T-cell (primary cell): ENCODE data around the gene PURB. TPM values are rescaled to one million over a fixed set of nuclear protein-coding genes. Genes with fewer than 3 reads are reported as not detected.
"Not testable (repeated sequence)": the region's sequence is repeated elsewhere in the genome, so short reads cannot be mapped to it uniquely, and the experiment has no call there.

ENCODE experiments used
- ATAC-seq, 4 experiments: fragments of 200-7000 bp in 3 of 4; fragments of 150-1000 bp in 1 of 4; cut with Tn5 transposase; replicated peaks in 1 of 4; 1 replicate in 3 of 4; 2 replicates in 1 of 4; pipeline ENCODE4 v1.10.0; 2021; ENCODE audit warnings: moderate library complexity in 3 of 4, mild to moderate bottlenecking in 2 of 4, moderate number of reproducible peaks in 1 of 4
- CTCF ChIA-PET, 2 donors: fragments of 300-600 bp; sonication (Branson Sonifier 250); formaldehyde crosslinking; loops; one replicate each; lab custom pipeline; 2022; ENCODE audit warnings: antibody characterized with exemption in 2 of 2; lab: Charles Lee
- POLR2A ChIA-PET, 2 donors: fragments of 300-600 bp; sonication (Branson Sonifier 250); formaldehyde crosslinking; loops; one replicate each; lab custom pipeline; 2022; ENCODE audit warnings: antibody characterized with exemption in 2 of 2; lab: Charles Lee
- DNase-seq, 35 experiments: peaks; one replicate each; pipeline versions ENCODE4 v3.0.0 to v3.0.0-alpha.2; 2013 to 2023
- H3K27ac ChIP-seq: one replicate; pipeline ENCODE4 v1.5.1; 2013; ENCODE audit warnings: low read length
- H3K27me3 ChIP-seq, 2 experiments: replicated peaks in 1 of 2; 1 replicate in 1 of 2; 2 replicates in 1 of 2; pipeline versions ENCODE4 v1.6.1 to v1.7.0; 2013; ENCODE audit warnings: low read length in 1 of 2, mixed read lengths in 1 of 2; ENCODE audit not compliant: control insufficient read depth in 2 of 2, insufficient read depth in 2 of 2; ENCODE audit errors: extremely low read depth in 1 of 2
- H3K36me3 ChIP-seq, 2 donors: 1 replicate in 1 of 2; 2 replicates in 1 of 2; pipeline versions ENCODE4 v1.6.1 to v1.7.0; 2013; ENCODE audit warnings: low read length in 1 of 2; ENCODE audit not compliant: control insufficient read depth in 2 of 2, insufficient read depth in 1 of 2; ENCODE audit errors: extremely low read depth in 1 of 2
- H3K4me1 ChIP-seq, 2 experiments: 1 replicate in 1 of 2; 2 replicates in 1 of 2; pipeline versions ENCODE4 v1.6.1 to v1.7.0; 2013; ENCODE audit warnings: low read length in 2 of 2, mixed read lengths in 1 of 2; ENCODE audit not compliant: insufficient read depth in 2 of 2, control insufficient read depth in 1 of 2; ENCODE audit errors: extremely low read depth in 1 of 2
- H3K4me3 ChIP-seq, 2 donors: 1 replicate in 1 of 2; 2 replicates in 1 of 2; pipeline versions ENCODE4 v1.5.1 to v1.7.0; 2013; ENCODE audit warnings: mild to moderate bottlenecking in 2 of 2, low read length in 1 of 2, moderate library complexity in 1 of 2; ENCODE audit not compliant: control insufficient read depth in 1 of 2; ENCODE audit errors: extremely low read depth in 1 of 2
- H3K9me3 ChIP-seq: 2 replicates; pipeline ENCODE4 v1.7.0; 2013
- H3K27ac Mint-ChIP-seq, 2 donors: one replicate each; pipeline ENCODE4 v1.8.0; 2020 to 2021; ENCODE audit warnings: mild to moderate bottlenecking in 2 of 2, mixed read lengths in 2 of 2
- H3K27me3 Mint-ChIP-seq, 2 donors: one replicate each; pipeline ENCODE4 v1.8.0; 2021 to 2022; ENCODE audit warnings: mixed read lengths in 2 of 2
- H3K36me3 Mint-ChIP-seq: one replicate; pipeline ENCODE4 v1.8.0; 2021; ENCODE audit warnings: mixed read lengths
- H3K4me1 Mint-ChIP-seq, 3 donors: one replicate each; pipeline ENCODE4 v1.8.0; 2020 to 2022; ENCODE audit warnings: mixed read lengths in 3 of 3, mild to moderate bottlenecking in 1 of 3
- H3K4me3 Mint-ChIP-seq, 3 donors: one replicate each; pipeline ENCODE4 v1.8.0; 2020 to 2022; ENCODE audit warnings: mild to moderate bottlenecking in 3 of 3, mixed read lengths in 3 of 3, moderate library complexity in 3 of 3
- H3K9me3 Mint-ChIP-seq, 3 donors: one replicate each; pipeline ENCODE4 v1.8.0; 2020 to 2022; ENCODE audit warnings: mixed read lengths in 3 of 3
- WGBS: methylation state at CpG from one replicate; pipeline ENCODE4 v1.1.5; 2013; ENCODE audit warnings: missing lambda C conversion rate; ENCODE audit not compliant: insufficient coverage; 5-methylcytosine and 5-hydroxymethylcytosine counted together
- total RNA-seq, 35 experiments: library from RNA in 6 of 35; stranded (reverse) in 6 of 35; fragments of 120-200 nt in 1 of 35; gene quantifications; one replicate each; pipeline versions ENCODE4 v1.2.1 to v1.2.4 and lab custom pipeline; 2013 to 2026

PURB gene
- total RNA-seq, 5 donors from 2014 or later (not counting 1 experiment from before 2014, with no cell fraction given), result 19.5 to 29.8 (median 20.1) TPM

DNA sequence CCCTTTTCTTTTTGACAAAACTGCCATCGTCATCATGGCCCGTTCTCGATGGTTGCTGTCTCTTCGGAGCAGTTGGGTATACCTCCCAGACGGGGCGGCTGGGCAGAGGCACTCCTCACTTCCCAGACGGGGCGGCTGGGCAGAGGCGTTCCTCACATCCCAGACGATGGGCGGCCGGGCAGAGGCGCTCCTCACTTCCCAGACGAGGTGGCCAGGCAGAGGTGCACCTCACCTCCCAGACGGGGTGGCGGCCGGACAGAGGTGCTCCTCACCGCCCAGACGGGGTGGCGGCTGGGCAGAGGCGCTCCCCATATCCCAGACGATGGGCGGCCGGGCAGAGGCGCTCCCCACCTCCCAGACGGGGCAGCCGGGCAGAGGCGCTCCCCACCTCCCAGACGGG lies 14.6 kb downstream of the PURB start:
- ATAC-seq, H3K4me3 ChIP-seq, H3K36me3 Mint-ChIP-seq, H3K9me3 Mint-ChIP-seq, H3K27ac ChIP-seq, H3K4me1 Mint-ChIP-seq, H3K4me1 ChIP-seq, H3K9me3 ChIP-seq, H3K27me3 Mint-ChIP-seq, H3K27me3 ChIP-seq, DNase-seq, POLR2A ChIA-PET, H3K27ac Mint-ChIP-seq, CTCF ChIA-PET, H3K4me3 Mint-ChIP-seq, H3K36me3 ChIP-seq: not testable (repeated sequence)
- WGBS, result 96% methylated on average over 15 of the region's 29 CpGs

DNA sequence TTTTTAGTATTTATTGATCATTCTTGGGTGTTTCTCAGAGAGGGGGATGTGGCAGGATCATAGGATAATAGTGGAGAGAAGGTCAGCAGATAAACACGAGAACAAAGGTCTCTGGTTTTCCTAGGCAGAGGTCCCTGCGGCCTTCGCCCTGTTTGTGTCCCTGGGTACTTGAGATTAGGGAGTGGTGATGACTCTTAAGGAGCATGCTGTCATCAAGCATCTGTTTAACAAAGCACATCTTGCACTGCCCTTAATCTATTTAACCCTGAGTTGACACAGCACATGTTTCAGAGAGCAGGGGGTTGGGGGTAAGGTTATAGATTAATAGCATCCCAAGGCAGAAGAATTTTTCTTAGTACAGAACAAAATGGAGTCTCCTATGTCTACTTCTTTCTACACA lies 15.0 kb downstream of the PURB start:
- H3K4me1 ChIP-seq, DNase-seq, H3K4me3 Mint-ChIP-seq, H3K27ac ChIP-seq, H3K27me3 Mint-ChIP-seq, H3K36me3 ChIP-seq, ATAC-seq, H3K9me3 ChIP-seq, POLR2A ChIA-PET, H3K9me3 Mint-ChIP-seq, H3K27me3 ChIP-seq, H3K4me1 Mint-ChIP-seq, H3K36me3 Mint-ChIP-seq, H3K4me3 ChIP-seq, H3K27ac Mint-ChIP-seq: not testable (repeated sequence)
- CTCF ChIA-PET, result interaction anchor here in 1 of 2 donors (0.7 to 1.7 kb wide), 2 partner anchors 13 to 185 kb away, joined by 3 to 7 read pairs; no protein-coding TSS in a partner anchor
- WGBS, result 80% methylated on average over 1 of the region's 3 CpGs

DNA sequence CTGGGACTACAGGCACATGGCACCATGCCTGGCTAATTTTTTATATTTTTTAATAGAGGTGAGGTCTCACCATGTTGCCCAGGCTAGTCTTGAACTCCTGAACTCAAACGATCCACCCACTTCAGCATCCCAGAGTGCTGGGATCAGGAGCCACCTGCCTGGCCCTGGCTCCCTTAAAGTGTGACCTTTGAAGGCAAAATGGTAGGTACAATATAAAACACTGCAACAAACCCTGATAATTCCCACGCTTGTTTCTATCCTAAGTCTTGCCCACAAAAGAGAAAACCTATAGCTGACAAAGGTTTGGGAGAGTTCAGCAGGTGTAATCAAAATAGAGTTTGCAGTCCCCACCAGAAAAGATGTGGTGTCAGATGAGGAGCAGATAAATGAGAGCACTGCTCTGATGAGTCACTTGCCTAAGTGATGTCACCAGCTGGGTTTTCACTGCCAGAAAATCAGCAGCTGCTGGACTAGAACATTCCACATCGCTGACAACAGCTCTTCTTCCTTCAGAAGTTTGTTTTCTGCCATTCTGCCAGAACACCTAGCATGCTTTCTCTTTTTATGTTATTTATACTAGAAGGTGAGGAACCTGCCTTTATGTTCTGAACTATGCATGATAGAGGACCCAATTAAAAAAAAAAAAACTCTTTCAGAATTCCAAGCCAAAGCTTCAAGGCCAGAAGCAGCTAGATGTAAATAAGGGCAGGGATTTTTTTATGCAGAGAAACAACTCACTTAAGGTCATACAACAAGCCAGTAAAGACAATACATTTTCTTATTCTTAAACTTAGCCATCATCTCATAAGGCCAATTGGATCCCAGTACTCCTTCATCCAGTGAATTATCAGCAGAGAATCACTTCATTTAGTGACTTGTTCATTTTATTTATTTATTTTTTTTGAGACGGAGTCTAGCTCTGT lies 18.0 kb downstream of the PURB start:
- H3K4me1 ChIP-seq, result no peaks in the 10 kb centered on the region
- no CpG with 5 or more reads among the region's 4 CpGs for WGBS
- Mint-ChIP-seq H3K9me3 (no peaks in the 10 kb centered on the region), H3K4me1 (peaks cover 0 to 4% (median 3%) of the 10 kb centered on the region in 3 donors), H3K27me3 (no peaks in the 10 kb centered on the region), H3K36me3 (no peaks in the 10 kb centered on the region), H3K4me3 (no peak overlapping the region), H3K27ac (no peak overlapping the region)
- no peak overlapping the region for H3K27ac ChIP-seq
- POLR2A ChIA-PET, result interaction anchor here in 1 of 2 donors (0.7 kb wide), 1 partner anchor 130 kb away, joined by 3 read pairs; no protein-coding TSS in a partner anchor
- H3K36me3 ChIP-seq, result peaks cover 0 to 3% of the 10 kb centered on the region in 2 donors
- no peaks in the 10 kb centered on the region for H3K9me3 ChIP-seq
- H3K27me3 ChIP-seq, result peaks cover 0 to 7% of the 10 kb centered on the region in 2 experiments
- DNase-seq (no peak), ATAC-seq (no peak)
- no peak overlapping the region for H3K4me3 ChIP-seq
- CTCF ChIA-PET, result interaction anchor here (0.7 to 1.1 kb wide), 3 partner anchors 13 to 54 kb away, joined by 3 to 5 read pairs (median 3); no protein-coding TSS in a partner anchor

DNA sequence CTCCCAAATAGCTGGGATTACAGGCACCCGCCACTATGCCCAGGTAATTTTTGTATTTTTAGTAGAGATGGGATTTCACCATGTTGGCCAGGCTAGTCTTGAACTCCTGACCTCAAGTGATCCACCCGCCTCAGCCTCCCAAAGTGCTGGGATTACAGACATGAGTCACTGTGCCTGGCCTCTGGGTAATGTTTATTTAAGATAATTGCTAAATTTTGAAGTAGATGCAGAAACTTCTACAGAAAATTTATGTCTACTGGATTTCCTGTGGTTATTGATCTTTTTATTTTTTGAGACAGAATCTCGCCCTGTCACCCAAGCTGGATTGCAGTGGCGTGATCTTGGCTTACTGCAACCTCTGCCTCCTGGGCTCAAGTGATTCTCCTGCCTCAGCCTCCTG lies 23.4 kb downstream of the PURB start:
- H3K4me3 Mint-ChIP-seq, H3K27me3 ChIP-seq, DNase-seq, H3K36me3 ChIP-seq, H3K4me1 Mint-ChIP-seq, H3K27ac Mint-ChIP-seq, H3K27ac ChIP-seq, H3K4me1 ChIP-seq, H3K9me3 Mint-ChIP-seq, H3K36me3 Mint-ChIP-seq, H3K4me3 ChIP-seq, H3K27me3 Mint-ChIP-seq, H3K9me3 ChIP-seq, ATAC-seq: not testable (repeated sequence)
- CTCF ChIA-PET, result interaction anchor here in 1 of 2 donors (1.2 kb wide), 1 partner anchor 19 kb away, joined by 3 read pairs; no protein-coding TSS in a partner anchor
- WGBS, result 80% methylated on average over 1 of the region's 4 CpGs
- POLR2A ChIA-PET, result interaction anchor here in 1 of 2 donors (0.6 kb wide), 1 partner anchor 14 kb away, joined by 3 read pairs; the partner anchor contains the start of gene H2AZ2

- H3K27me3 Mint-ChIP-seq, result peaks cover 0 to 3% of the 10 kb centered on the region in 2 donors
- Histone ChIP-seq H3K4me3 (no peak overlapping the region), H3K27ac (no peak overlapping the region), H3K4me1 (peaks cover 0 to 8% of the 10 kb centered on the region in 2 experiments), H3K9me3 (no peaks in the 10 kb centered on the region), H3K27me3 (peaks cover 0 to 6% of the 10 kb centered on the region in 2 experiments), H3K36me3 (no peaks in the 10 kb centered on the region)
- WGBS, result no CpG with 5 or more reads among the region's 2 CpGs
- ChIA-PET POLR2A (interaction anchor here (0.7 kb wide), 2 partner anchors 23 to 299 kb away, joined by 3 read pairs; partner anchors contain the start of gene RAMP3 (in 1 of the 2)), CTCF (interaction anchor here (0.6 to 4.0 kb wide), 9 partner anchors 10 to 292 kb away, joined by 3 to 27 read pairs (median 8); partner anchors contain the start of gene H2AZ2 (in 1 of the 2))
- no peaks in the 10 kb centered on the region for H3K9me3 Mint-ChIP-seq
- H3K4me3 Mint-ChIP-seq, result no peak overlapping the region
- H3K27ac Mint-ChIP-seq, result no peak overlapping the region
- no peak for ATAC-seq
- peaks cover 4 to 5% (median 4%) of the 10 kb centered on the region in 3 donors for H3K4me1 Mint-ChIP-seq
- H3K36me3 Mint-ChIP-seq, result no peaks in the 10 kb centered on the region
- DNase-seq, result no peak
Measured at GRCh38 chr7:44858161-44858560, 27.2 kb downstream of the PURB start.

GRCh38 chr7:44854644-44855364 lies 30.5 kb downstream of the PURB start:
- 80% methylated on average over 3 of the region's 8 CpGs for WGBS
- POLR2A ChIA-PET, result interaction anchor here (0.5 to 0.6 kb wide), 3 partner anchors 11 to 272 kb away, joined by 3 to 4 read pairs (median 3); no protein-coding TSS in a partner anchor
- peaks cover 4 to 5% (median 4%) of the 10 kb centered on the region in 3 donors for H3K4me1 Mint-ChIP-seq
- Histone ChIP-seq H3K4me3 (no peak overlapping the region), H3K27me3 (no peaks in the 10 kb centered on the region), H3K4me1 (peaks cover 0 to 8% of the 10 kb centered on the region in 2 experiments), H3K27ac (no peak overlapping the region), H3K36me3 (no peaks in the 10 kb centered on the region), H3K9me3 (no peaks in the 10 kb centered on the region)
- no peak for DNase-seq
- H3K27me3 Mint-ChIP-seq, result no peaks in the 10 kb centered on the region
- no peak overlapping the region for H3K4me3 Mint-ChIP-seq
- no peak overlapping the region for H3K27ac Mint-ChIP-seq
- no peak for ATAC-seq
- H3K9me3 Mint-ChIP-seq, result no peaks in the 10 kb centered on the region
- CTCF ChIA-PET, result interaction anchor here (0.7 to 1.6 kb wide), 9 partner anchors 13 to 283 kb away, joined by 3 to 7 read pairs (median 3); partner anchors contain the start of gene PURB (in 1 of the 2)
- H3K36me3 Mint-ChIP-seq, result no peaks in the 10 kb centered on the region
